A673 (cell line): ENCODE measurements around the gene ESR2.

ENCODE experiments used
- CTCF ChIP-seq: fragments of 300-800, 200-600 bp; sonication (generic); conservative IDR thresholded peaks from 2 replicates; pipeline ENCODE4 v1.5.1; 2017; ENCODE audit warnings: low read depth, mild to moderate bottlenecking, antibody characterized with exemption, low read length, moderate library complexity, mixed read lengths
- EZH2 ChIP-seq: fragments of 200-600 bp; sonication (generic); IDR thresholded peaks from 2 replicates; pipeline ENCODE4 v1.6.1; 2017; ENCODE audit warnings: borderline replicate concordance, low read depth, mild to moderate bottlenecking, mixed read lengths, antibody characterized with exemption, low read length; ENCODE audit not compliant: poor library complexity, severe bottlenecking

- TF ChIP-seq CTCF (no peak), EZH2 (no peak)
Observed at GRCh38 chr14:64107438-64107837, 186.7 kb downstream of the ESR2 start.
